NCI-H748 (cell line): ENCODE measurements around the gene ORC3.
"Not testable (repeated sequence)": the region's sequence is repeated elsewhere in the genome, so short reads cannot be mapped to it uniquely, and the experiment has no call there.

ENCODE experiments used
- DNase-seq: peaks from one replicate; lab custom pipeline; 2025; ENCODE audit not compliant: unreplicated experiment; lab: John Stamatoyannopoulos, UW

ORC3 gene

DNA sequence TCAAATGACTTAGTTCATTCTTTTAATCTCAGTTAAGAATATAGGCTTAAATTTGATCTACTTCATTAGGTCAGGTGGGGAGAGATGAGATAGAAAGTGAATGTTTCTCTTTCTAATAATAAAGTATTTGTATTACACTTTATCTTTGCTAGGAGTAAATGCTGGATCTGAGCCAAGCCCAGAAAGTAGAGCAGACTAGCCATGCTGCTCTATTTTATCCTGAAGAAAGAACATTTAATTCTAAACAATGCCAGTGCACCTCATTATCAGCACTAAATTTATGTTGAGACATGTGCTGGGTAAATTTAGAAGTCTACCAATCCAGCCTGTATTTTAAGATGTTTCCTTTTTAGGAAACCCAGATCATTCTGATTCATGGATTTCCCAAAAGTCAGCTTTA, 68.6 kb downstream of the ORC3 start:
- no peak for DNase-seq

DNA sequence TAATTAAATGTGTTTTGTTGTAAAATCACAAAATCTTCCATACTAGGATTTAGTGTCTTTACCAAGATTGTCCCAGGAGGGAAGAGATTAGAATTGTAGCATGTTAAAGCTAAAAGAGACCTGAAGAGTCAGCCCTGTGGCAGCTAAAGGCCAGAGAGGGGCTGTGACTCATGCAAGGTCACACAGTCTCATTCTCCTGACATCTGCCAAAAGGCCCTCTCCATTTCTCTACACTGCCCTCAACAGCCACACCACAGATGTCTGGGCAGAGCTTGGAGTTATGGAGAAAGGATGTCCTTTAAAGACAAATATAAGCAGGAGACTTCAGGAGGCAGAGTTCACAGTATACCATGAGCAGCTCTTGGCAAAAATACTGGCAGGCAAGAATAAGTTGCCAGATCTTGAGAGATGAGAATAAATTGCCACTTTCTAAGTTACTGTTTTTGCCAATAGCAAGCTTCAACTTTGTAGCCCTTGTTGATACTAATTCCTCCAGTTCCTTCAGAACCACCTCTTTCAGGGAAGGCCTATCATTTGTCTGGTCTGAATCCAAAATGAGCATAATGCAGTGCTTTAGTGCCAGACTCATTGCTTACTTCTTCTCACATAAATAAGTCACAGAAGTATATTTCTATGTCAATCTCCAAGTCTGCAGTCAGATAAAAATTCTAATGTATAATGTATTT, 70.4 kb downstream of the ORC3 start:
- DNase-seq: no peak

GRCh38 chr6:87661016-87661415, 71.1 kb downstream of the ORC3 start:
- no peak for DNase-seq

- no peak for DNase-seq
These were observed 71.6 kb downstream of the ORC3 start for GRCh38 chr6:87661503-87661902.

DNA sequence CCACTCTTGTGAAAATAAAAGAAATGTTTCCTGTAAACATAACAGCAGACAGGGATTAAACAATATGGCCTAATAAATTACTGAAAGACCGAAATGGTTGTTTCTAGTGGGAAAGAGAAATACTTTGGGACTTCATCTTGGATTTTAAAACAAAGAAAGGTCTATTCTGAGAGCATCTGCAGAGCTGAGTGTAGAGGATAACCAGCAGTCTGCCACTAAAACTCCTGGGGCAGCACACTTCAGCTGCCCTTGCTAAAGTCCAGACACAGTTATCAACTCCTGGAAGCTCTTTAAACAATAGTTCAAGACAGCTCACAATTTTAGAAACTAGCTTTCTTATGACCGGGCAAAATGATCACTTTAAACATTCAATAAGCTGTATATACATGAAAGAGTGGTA, 73.5 kb downstream of the ORC3 start:
- no peak for DNase-seq

DNA sequence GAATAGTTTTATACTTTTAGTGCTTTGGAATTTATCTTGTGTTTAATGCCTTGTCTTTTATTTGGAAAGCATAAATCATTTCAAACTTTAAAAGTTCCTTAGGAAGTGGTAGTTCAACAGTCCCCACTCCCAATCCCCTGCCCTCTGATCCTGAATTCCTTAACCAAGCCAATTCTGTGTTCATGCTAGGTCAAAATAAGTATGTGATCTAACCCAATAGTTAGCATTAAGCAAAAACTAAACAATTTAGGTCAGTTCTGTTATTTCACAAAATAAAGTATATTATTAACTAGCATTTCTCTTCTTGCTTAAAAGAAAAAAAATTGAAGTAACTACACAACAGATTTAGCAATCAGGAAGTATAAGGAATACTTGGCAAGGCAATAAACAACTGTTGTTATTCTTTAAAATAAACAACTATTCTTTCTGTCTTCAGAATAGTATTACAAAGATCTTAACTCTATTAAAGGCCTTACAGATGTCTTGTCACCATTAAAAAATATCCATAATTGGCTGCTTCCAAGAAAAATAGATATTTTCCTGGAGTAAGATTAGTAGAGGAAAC, 75.1 kb downstream of the ORC3 start:
- DNase-seq: no peak

GRCh38 chr6:87667032-87667431, 77.1 kb downstream of the ORC3 start:
- no peak for DNase-seq

- no peak for DNase-seq
These were observed 78.1 kb downstream of the ORC3 start for GRCh38 chr6:87668013-87668412.

GRCh38 chr6:87669051-87669450, 79.1 kb downstream of the ORC3 start:
- no peak for DNase-seq

- DNase-seq: no peak
These were observed 80.8 kb downstream of the ORC3 start for GRCh38 chr6:87670707-87671106.

DNA sequence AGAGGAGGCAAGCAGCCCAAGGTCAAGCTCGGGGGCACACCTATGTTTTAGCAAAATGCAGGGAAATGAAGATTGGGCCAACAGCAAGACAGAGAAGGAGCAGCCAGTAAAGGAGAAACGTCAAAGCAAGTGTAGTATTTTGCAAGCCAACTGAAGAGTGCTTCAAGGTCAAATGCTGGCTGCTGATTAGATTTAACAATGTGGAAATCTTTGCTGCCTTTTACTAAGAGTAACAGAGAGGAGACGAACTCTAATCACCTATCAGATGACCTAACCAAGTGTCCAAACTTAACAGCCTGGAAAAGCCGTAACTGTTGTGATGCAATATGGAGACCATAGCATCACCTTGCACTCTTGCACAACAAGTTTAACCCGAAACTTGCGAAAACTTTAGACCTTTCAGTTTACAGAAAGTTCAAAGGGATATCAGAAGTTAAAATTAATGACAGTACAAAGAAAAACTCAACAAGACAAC, 81.7 kb downstream of the ORC3 start:
- DNase-seq: no peak

GRCh38 chr6:87672641-87673040, 82.7 kb downstream of the ORC3 start:
- DNase-seq: no peak

GRCh38 chr6:87673237-87673636, 83.3 kb downstream of the ORC3 start:
- DNase-seq: no peak

DNA sequence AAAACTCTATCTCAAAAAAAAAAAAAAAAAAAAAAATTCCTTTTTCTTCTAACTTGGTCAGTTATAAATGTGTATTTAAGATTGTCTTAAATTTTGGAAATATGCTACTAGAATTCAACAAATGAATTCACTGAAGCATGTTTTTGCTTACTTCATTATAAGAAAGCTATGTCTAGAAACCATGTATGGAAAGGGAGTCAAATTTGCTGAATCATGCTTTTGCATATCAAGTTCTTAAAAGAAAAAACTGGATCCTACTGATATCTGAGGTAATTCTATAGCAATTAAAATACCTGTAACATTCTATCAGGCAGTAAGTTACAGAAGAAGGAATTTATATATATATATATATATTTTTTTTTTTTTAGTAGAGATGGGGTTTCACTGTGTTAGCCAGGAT, 84.4 kb downstream of the ORC3 start:
- no peak for DNase-seq

DNA sequence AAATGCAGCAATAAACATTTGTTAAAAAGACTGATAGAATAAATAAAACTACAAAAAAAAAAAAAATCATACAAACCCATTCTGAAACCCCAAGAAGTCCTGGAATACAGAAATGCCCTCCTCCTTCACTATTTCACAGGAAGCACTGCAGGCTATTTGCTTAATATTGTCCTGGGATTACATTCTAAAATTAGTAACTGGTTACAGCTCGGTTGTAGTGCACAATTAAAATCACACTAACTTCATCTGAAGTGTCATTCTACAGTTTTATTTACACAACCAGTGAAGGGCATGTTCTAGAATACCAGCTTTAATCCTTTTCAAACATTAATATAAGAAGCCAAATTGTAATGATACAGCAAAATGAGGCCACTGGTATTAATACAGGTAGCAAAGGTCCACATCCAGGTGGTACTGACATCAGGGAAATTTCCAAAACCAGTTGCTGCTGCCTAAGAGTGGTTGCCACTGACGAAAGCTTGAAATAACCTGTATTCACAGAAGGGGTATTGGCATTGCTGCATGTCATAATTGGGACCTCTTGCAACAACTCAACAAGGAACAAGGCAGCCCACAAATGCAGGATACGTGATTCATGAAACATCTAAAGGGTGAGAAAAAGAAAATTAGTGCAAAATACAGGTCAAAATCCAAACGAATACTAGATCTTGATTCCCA, 85.2 kb downstream of the ORC3 start:
- no peak for DNase-seq

DNA sequence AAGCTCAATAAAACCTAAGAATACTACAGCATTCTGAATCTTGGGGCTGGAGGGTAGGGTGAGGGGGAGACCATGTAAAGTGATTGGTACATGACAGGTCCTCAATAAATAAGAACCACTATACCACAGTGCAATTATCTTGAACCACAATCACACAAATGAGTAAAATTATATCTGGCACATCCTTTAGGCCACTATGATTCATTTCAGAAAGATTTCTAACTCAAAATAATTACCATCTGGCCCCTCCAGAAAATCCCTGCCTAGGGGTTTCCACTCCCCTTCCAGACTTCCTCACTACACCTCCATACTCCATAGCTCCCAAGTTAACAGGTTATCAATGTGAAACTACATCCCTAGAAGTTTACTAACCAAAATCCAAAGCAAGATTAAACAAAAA, 92.4 kb downstream of the ORC3 start:
- DNase-seq: no peak

DNA sequence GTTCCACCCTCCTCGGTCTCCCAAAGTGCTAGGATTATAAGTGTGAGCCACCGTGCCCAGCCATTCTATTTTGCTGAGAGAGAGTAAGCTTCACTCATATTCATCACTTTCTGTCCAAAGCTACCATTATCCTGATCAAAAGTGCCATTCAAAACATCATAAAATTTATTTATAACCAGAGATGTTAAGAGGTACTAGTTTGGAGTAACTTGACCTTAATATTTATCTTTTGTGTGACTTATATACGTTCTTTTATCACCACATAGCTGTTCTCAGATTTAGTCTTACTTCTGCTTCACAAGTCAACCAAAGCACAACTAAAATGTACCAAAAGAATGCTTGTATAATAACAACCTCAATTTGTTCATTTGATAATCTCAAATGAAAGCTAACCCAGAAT, 94.0 kb downstream of the ORC3 start:
- no peak for DNase-seq

DNA sequence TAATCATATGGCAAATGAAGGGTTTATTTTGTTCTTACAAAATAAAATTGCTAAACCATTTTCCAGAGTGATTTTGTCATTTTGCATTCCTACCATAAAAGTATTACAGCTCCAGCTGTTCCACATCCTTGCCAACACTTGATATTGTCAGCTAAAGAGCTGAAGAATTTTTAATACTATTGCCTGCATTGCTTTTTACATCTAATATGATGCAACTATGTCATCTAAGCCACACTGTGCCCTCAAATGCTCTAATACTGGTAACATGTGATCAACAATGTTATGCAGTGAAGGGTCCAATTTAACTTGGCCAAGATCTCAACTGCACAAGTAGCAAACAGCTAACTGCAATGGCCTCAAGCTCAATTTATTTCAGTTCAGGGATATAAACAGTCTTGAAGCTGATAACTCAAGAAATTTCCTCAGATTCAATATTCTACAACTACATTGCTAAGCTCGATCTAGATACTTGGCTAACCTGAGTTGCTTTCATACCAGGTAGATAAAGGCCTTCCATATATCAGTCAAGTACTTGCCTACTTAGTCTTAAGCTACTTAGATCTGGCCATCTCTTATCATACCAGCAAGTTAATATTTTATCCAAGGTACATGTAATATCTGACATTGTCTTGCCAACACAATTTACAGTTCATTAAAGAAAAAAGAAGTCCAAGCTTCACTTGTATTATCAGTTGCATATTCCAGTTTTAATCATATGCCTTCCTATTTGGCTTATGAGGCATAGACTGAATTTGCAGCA, 95.1 kb downstream of the ORC3 start:
- DNase-seq: no peak

DNA sequence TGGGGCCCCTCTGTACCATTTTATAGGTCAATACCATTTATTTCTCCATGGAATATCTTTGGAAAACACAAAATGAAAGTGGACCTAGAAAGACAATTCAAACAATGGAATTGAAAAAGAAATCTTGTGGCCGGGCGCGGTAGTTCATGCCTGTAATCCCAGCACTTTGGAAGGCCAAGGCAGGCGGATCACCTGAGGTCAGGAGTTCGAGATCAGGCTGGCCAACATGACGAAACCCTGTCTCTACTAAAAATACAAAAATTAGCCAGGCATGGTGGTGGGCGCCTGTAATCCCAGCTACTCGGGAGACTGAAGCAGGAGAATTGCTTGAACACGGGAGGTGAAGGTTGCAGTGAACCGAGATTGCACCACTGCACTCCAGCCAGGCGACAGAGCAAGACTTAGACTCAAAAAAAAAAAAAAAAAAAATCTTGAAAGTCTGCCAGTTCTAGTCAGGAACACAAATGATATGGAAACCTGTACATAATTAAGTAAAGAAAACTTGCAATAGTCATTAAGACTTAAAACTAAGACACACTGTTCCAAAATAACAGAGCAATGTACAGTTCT, 96.8 kb downstream of the ORC3 start:
- DNase-seq: not testable (repeated sequence)

DNA sequence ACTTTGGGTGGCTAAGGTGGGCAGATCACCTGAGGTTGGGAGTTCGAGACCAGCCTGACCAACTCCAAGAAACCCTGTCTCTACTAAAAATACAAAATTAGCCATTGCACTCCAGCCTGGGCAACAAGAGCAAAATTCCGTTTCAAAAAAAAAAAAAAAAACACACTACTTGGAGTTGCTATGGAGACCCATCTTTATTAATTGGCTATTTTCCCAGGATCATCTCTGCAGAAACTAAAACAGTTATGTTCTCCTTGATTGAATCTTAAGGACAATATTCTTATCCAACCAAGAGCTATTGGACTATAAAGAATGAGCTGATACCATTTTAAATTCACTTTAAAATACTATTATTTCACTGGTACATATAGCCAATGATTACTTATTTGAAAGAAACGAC, 97.4 kb downstream of the ORC3 start:
- no peak for DNase-seq

DNA sequence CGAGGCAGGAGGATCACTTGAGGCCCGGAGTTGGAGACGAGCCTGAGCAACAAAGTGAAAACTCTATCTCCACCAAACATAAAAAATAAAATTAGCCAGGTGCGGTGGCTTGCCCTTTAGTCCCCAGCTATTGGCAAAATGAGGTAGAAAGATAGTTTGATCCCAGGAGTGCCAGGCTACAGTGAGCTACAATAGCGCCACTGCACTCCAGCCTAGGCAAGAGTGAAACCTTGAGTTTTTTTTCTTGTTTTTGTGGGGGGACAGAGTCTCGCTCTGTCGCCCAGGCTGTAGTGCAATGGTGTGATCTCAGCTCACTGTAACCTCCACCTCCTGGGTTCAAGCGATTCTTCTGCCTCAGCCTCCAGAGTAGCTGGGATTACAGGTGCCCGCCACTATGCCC, 98.0 kb downstream of the ORC3 start:
- not testable (repeated sequence) for DNase-seq
